Femur (tissue), 1 donor: Measurements from ENCODE around the gene AMPD2.

Source experiments
- DNase-seq: peaks from one replicate; pipeline ENCODE4 v3.0.0-alpha.2; 2017

The AMPD2 gene

DNA sequence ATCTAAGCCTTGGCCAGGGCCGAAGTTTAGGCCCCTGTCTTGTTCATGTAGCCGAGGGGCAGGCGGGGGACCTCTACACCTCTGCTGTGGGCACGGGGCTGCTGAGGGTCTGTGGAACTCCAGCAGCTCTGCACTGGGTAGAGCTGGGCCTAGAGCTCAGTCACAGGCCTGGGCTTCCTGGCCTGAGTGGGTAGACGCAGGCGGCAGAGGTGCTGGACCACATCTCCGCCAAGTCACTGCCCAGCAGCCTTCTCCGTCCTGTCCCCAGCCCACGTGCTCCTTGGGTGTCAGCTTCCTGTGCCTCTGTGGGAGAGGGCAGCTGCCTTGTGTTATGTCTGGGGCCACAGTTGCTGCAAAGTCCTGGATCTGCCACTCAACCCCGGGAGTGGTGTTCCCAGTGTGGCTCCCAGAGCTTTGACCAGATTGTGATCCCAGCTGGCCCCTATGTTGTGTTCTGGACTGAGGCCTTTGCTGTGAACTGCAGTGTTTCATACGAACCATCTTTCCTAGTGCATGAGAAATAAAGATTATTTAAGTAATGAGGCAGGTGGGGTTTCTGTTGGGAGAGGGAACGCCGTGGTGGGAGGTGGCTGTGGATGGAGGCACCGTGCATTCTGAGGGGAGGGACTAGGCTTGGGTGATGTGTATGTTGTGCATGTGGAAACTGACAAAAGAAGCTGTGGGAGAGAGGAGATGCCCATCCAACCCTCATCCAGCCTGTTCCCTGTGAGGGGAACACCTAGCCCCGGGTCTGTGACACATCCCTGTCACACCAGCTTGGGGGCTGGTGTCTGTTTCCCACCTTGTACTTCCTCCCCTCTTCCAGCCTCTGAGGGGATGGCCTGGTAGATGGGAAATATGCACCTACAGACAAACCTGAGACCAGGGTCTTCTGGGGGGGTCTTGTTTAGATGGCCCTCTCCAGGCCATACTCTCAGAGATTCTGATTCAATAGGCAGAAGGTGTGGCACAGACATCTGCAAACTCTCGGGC is 12.2 kb downstream of the AMPD2 start:
- peak; percentile 13 for DNase-seq

DNA sequence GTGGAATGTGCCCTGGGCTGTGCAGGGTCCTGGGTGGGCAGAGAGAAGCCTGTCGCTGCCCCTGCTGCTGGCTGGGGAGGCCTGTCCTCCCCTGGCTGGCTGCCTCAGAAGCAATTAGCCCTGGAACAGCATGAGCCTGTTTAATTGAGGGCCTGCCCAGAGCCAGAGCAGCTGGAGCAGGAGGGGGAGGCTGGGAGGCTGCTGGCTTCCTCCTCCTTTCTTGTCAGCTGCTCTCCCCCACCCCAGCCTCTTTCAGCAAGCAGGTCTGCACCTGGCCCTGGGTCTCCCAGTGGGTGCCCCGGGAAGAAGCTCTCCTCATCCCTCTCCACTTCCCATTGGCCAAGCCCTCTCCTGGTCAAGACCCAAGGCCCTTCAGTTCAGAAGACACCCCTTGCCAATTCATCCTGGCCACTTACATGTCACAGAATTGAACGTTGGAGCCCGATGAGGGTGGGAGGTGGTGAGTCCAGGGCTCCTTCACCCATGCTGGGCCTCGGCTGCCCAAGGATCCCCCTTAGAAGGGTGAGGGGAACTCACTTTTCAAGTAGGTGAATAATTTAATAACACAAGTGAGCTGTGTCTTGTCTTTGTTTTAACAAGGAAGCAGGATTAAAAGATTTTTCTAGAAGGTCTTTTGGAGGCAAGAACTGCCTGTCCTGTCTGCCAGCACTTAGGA is 13.2 kb downstream of the AMPD2 start:
- peak; percentile 79 for DNase-seq

DNA sequence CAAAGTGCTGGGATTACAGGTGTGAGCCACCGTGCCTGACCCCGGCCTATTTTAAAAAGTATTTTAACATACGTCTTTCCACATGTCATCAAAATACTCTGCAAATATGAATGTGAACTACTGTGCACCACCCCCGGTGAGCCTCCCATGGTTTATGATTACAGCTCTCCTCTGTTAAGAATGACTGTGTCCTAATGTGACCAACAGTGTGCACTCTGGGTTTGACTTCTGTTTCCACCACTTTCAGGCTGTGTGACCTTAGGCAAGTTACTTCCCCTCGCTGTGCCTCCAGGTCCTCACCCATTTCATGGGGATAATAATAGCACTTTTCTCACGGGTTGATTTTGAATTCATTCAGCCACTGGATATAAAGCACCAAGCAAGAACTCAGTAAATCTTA is 14.7 kb downstream of the AMPD2 start:
- peak; percentile 2 for DNase-seq

DNA sequence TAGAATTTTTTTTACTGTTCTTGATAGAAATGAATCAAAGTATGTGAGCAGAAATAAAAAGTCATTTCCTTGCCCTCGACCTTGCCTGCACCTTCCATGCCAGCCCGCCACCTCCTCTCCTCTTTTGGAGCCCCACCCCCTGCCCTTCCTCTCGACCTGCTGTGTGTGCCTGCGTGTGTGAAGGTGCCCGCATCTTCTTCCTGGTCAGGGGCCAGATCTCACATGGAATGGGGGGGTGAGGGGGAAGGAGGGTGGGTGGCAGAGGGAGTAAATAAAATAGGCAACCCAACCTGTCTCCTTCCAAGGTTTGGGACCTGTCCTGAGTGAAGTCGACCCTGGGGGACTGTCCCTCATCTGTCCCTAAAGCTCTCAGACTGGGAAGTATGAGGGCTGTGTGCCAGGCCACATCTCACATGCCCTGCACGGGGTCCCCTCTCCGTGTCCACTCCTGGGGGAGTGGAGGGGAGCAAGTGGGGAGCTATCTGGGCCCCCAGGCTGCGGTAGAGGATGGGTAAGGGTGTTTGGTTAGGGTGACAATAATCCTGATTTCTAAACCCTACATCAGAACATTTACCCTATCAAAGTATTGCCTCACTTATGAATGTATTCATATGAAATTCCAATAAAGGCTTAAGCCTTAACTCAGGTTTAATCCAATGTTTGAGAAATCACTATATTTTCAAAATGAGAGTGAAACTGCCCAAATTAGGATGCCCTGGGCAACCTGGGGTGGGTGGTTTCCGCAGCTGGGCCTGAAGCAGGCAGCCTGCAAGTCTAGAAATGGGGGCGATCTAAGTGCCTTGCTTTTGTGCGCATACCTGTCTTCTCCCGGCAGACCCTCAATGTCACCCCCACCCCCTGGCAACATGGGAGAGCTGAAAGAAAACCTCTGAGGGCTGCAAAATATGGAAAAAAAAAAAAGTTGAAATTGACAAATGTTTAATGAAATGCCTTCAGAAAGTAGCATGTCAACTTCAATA is 15.4 kb downstream of the AMPD2 start:
- DNase-seq, result peak; percentile 13

DNA sequence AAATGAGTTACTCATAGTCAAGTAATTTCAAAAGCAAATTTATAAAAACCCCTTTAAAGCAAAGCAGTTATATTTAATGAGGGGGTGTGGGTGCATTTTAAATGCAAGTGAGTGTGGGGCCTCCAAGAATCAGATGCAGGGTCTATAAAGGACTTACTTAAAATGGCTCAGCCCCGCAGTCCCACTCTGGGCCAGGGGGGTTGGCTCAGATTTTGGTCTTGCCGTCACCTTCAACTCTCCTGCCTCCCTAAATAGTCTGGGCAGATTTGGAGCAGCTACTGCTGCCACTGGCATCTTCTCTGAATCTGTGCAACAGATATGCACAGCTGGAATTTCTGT is 16.2 kb downstream of the AMPD2 start:
- no peak for DNase-seq

DNA sequence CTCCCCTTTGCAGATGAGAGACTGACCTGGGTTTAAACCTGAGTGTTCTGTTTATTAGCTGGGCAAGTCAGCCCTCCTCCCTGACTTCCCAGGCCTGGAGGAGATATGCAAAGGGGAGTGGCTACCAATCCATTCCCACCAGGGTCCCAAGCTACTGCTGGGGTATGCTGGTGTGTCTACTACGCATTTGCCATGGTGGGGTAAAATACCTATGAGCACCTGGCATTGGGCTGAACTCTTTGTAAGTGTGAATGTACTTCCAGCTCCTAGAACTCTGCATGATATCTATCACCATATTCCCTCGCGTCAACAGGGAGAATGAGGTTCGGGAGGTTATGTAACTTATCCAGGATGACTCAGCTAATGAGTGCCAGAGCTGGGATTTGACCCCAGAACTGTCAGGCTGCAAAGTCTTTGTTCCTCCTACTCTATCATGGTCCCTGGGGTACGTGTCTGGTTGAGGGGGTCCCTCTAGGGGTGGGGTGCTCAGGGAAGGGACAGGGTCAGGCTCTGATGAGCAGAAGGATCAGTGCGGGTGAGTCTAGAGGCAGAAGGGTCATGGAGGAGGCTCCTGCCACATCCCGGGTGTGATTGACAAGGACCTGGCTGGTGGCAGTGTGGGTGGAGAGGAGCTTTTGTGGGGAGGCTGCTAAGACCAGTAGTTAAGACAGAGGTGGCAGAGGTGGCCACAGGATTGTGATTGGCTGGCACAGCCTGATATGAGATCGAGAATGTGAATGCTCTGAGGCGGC is 16.7 kb downstream of the AMPD2 start:
- DNase-seq, result peak; percentile 25

DNA sequence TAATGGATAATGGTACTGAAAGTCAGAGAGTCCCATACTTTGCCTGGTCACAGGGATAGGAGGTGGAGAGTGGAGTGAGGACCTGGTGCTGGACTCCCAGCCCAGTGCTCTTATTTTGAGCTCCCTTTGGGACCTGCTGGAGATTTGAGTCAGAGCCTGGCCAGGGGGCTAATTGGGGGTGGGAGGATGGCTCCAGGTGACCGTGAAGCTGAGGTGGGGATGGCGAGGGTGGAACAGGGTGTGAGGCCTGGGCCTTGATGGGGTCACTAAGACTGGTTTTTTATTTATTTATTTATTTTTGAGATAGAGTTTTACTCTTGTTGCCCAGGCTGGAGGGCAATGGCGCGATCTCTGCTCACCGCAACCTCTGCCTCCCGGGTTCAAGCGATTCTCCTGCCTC is 17.8 kb downstream of the AMPD2 start:
- DNase-seq, result peak; percentile 3

DNA sequence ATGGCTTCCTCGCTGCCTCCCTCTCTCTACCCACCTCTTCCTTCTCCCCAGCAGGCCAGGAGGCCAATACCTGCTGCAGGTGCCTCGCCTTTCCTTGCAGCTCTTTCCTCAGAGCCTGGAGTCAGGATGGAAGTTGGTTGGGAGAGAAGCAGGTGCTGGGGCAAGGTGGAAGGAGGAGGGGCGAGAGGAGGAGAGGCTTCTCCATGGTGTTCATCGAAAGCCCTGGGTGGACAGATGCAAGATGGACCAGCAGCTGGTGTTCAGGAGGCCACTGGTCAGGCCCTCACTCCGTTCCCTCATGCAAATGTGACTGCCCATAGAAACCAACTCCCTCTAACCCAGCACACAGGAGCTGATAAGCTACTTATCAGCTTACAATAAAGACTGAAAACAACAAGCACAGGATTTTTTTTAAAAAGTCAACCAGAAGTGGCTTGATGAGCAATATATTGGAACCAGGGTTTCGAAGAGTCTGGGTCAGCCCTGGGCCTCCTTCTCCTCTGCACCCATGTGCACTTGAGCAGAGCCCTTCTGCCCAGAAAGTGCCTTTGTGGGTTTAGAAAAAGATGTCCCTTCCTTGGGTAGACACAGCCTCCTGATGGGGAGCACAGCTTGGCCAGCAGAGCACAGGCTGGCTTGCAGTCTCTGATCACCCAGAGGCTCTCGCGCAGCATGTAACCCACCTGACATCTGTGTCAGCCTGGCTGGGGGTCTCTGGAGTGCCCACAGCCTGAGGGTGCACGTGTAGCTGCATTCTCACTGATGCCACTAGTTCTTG is 19.6 kb downstream of the AMPD2 start:
- no peak for DNase-seq

DNA sequence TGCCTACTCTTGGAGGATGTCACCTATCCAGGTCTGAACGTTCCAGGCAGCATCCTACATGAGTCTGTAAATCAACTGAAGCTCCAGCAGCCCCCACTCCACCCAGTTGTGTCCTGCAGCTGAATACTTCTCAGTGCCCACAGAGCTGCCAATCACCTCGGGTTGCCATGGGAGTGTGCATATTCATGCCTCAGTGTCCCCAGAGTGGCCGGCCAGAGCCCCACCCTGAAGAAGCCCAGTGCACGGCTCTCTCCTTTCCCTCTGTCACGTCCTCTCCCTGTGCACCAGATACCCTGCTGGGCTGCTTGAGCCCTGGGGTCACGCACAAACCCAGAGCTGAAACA is 20.2 kb downstream of the AMPD2 start:
- DNase-seq, result no peak

DNA sequence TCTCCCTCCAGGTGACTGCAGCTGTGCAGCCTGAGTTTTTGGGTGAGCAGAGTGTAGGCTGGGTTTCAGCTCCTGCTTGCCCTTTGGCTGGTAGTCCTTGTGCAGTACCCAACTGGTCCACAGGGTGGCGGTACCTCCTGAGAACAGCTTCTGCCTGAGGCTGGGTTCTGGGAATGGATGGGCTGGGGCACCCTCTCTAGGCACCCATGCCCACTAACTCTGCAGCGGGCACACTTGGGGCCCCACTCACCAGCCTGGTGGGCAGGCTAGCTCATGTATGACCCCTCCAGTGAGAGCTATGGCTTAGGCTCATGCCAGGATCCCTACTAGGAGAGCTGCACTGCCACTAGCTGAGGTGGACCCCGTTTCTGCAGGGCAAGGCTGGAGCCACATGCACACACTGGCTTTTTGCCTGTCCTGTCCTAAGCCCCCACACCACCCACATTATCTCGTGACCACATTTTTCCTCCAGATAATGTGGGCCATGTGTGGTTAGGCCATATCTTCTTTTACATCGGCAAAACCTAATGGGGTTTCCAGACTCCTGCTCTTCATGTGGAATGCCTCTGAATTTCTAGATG is 20.7 kb downstream of the AMPD2 start:
- peak; percentile 86 for DNase-seq

DNA sequence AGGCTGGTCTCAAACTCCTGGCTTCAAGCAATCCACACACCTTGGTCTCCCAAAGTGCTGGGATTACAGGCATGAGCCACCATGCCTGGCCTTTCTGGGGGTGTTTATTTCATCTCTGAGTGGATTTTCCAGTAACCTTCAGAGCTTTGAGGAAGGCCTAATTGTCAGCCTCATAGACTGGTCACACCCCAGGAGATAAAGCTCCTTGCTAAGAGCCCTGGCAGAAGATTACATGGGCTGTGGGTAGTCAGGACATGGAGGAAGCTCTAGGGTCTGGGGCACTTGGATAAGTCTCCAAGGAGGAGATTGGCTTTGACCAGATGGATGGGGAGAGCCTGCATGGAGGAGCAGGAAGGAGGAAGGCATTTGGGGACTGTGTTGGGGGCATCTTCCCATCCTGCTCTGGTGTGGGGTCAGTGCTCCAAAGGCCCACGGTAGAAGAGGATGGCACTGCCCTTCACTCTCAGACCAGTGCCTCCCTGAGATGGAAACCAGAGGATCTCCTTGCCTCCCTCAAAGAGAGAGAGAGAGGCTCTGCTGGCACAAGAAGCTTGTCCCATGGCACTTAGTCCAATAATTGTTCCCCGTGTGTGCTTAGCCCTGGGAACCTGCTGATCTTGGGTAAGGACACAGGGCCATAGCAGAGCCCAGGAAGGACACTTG is 21.6 kb downstream of the AMPD2 start:
- DNase-seq, result no peak

DNA sequence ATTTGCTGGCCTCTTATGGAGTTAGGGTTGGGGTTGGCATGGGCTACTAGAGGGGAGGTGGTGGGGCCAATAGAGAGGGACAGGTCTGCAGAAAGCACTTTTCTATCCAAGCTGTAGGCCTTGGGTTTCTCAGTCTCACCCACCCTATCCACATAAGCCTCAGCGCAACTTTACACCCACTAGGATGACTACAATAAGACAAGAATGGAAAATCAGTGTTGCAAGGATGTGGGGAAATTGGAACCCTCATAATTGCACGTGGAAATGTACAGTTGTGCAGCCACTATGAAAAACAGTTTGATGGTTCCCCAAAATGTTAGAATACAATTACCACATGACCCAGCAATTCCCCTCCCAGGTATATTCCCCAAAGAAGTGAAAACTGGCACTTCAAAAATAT is 22.2 kb downstream of the AMPD2 start:
- no peak for DNase-seq

DNA sequence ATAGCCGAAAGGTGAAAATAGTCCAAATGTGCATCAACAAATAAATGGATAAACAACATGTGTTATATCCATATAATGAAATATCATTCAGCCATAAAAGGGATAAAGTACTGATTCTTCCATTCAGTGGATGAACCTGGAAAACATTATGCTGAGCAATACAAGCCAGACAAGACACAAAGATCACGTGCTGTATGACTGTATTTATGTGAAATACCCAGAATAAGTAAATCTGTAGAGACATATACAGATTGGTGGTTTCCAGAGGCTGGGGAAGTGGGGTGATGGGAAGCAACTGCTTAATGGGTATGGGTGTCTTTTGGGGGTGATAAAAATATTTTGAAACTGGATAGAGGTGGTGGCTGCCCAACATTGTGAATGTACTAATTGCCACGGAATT is 23.0 kb downstream of the AMPD2 start:
- no peak for DNase-seq

DNA sequence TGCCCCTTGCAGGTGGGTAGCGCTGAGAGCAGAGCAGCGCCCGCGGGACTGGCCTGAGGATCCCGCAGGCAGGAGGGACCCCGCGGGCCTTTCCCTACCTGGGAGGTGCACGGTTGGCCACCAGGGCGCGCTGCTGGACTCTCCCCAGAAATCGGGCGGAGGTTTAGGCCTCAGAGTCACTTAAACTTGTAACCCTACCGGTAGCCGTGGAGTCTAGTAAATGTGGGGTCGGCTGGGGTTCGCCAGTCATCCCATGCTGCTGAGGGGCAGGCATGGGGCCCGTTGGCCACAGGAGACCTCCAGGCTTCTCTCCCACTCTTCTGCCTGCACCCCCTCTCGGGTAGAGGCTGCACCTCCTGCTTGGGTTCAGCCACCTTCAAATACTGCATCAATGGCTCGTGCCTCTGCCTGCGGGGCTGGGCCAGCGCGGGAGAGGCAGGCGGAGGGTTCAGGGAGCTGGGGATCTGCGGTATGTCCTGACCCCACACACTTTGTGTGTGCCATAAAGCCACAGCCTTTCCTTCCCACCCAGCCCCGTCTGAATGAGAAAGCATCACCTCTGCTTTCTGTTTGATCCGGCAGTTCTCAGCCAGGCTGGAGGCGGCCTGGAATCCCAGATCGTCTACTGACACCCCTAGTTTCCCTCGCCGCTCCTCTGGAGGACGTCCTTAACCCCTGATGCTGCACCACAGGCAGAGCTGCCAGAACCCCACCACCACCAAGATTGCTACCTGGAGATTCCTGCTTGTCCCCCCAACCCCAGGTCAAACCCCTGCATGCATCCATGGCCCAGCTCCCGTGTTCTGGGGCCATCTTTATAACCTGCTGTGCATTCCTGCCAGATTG is 24.0 kb downstream of the AMPD2 start:
- DNase-seq, result peak; percentile 84

DNA sequence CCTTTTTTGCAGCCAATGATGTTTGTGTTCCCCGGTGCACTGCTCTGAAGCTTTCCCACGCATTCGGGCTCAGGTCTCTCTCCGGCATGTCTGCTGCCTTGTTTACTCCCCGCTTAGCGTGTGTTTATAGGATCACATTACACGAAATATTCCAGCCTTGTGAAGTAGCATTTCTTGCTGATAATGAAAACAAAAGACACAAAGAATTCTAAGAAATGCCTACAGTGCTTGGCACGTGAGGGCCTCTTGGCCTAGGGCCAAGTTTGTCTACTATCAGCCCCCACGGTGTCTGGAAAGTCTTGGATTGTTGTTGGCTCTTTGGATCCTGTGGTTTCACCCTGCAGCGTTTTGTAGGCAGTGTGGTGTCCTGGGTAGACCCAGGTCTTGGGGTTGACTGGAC is 25.0 kb downstream of the AMPD2 start:
- DNase-seq, result no peak

DNA sequence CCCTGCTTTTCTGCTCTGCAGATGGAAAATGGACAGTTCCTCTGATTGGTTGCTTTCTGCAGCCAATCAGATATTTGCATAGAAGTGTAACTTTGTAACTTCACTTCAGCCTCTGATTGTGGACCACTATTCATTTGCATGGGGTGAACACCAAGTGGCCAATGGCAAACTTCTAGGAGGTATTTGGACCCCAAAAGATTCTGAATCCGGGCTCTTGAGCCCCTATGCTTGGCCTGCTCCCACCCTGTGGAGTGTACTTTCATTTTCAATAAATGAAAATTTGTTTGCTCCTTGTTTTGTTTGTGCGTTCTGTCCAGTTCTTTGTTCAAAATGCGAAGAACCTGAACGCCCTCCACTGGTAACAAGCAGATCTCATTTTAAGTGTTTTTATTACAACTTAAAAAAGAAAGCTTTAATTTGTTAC is 29.9 kb downstream of the AMPD2 start:
- DNase-seq, result no peak

DNA sequence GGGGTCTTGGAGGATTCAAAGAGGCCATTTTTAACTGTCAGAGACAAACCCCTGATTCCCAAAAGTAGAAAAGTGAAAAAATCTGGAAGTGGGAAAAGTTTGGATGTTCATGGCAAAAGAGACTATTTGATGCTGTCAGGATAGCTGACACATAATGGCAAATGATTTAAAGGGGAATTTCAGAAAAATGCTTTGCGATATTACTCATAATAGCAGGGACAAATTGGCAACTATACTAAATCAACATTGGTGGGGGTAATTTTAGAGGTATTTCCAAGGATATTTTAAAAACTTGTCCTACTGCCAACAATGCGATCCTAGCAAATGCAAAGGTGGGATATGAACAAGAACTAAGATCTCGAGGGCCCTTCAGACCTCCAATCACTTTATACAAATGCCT is 31.0 kb downstream of the AMPD2 start:
- no peak for DNase-seq

DNA sequence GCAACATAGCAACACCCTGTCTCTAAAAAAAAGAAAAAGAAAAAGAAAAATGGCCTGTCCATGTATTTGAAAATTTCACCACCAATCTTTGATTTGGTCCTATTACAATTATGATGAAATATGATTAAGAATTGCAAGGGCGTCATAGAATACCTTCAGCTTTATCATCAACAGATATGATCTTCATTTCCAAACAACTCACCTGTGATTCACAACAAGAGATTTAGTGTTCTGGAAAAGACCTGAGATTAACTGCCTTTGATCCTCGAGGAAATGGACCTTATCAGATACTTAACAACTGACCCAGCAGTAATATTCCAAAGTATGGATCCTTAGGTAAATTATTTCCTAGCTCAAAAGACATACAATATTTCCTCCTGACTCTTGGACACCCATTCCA is 32.8 kb downstream of the AMPD2 start:
- DNase-seq, result no peak

DNA sequence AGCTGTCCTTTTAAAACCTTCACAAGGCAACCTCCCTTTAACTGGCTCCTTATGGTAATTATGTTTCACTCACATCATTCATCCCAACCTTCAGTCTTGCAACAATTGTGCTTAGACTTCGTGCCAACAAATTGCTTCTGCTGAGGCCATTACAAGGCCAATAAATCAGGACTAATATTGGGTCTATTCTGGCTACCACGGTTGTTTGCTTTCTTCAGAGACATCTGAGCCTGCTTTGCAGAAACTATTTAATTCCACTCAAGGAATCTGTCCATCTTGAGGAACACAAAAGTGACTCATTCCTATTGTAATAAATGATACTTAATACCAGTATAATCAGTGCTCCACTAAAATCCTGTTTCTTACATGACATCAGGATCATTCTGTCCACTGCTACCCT is 33.7 kb downstream of the AMPD2 start:
- no peak for DNase-seq

DNA sequence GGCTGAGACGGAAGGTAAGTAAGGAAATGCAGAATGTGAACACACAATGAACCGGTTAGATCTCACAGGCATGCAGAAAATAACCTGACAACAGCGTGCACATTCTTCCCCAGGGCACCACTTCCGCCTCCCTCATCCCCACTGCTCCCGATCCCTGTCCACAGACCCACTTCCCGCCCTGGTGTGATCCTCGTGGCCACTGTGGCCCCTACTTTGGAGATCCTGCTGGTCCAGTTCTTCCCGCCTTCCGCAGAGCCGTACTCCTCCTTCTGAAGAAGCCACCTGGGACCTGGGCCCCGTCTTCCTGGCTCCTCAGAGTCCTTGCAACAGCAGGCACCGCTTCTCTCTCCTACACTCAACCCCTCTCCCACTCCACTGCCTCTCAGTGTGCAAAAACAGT is 34.9 kb downstream of the AMPD2 start:
- no peak for DNase-seq
